K562 (cell line): ENCODE data around the gene SRI. TPM values are rescaled to one million over a fixed set of nuclear protein-coding genes. Genes with fewer than 3 reads are reported as not detected.

Experiments used
- CSDE1 ChIP-seq, 2 experiments: fragments of 450-650 bp; IDR thresholded peaks; 2 replicates each; pipeline ENCODE4 v1.6.1; 2016; ENCODE audit warnings: mild to moderate bottlenecking in 1 of 2
- KHSRP ChIP-seq: fragments of 450-650 bp; IDR thresholded peaks from 2 replicates; pipeline ENCODE4 v1.6.1; 2017
- MXI1 ChIP-seq: IDR thresholded peaks from 2 replicates; pipeline ENCODE4 v1.6.1; 2011; ENCODE audit warnings: low read depth, mild to moderate bottlenecking, improper control_type of control experiment, low read length
- NONO ChIP-seq, 2 experiments: fragments of 200-400 bp in 1 of 2; fragments of 450-650 bp in 1 of 2; formaldehyde crosslinking in 1 of 2; IDR thresholded peaks; 2 replicates each; pipeline ENCODE4 v1.6.1; 2017; ENCODE audit warnings: low read depth in 2 of 2, mild to moderate bottlenecking in 2 of 2, moderate library complexity in 2 of 2, low read length in 1 of 2
- ZNF24 ChIP-seq: fragments of 450-650 bp; IDR thresholded peaks from 2 replicates; pipeline ENCODE4 v1.6.1; 2016
- ZNF436 ChIP-seq: fragments of 250-450, 450-650 bp; sonication (Bioruptor Pico); formaldehyde crosslinking; IDR thresholded peaks from 2 replicates; pipeline ENCODE4 v1.7.0; 2020; ENCODE audit warnings: mild to moderate bottlenecking
- ZNF609 ChIP-seq: sonication (generic); formaldehyde crosslinking; IDR thresholded peaks from 2 replicates; pipeline ENCODE4 v1.8.1; 2023; ENCODE audit warnings: missing genetic modification reagents, mild to moderate bottlenecking, borderline replicate concordance
- polyA plus RNA-seq, 8 experiments: library from polyadenylated mRNA; depleted of rRNA in 4 of 8; stranded (reverse) in 5 of 8; unstranded in 3 of 8; fragments of >200 nt; fragmentation: Nextera tagmentation in 2 of 8; fragmentation: Illumina TruSeq in 1 of 8; extraction: Ambion mirVana in 2 of 8; extraction: Trizol in 1 of 8; gene quantifications; 2 replicates each; pipeline versions ENCODE4 v1.2.1 to v1.2.3, GENCODE V29; 2011 to 2014; ENCODE audit warnings: inconsistent platforms in 1 of 8, missing spikeins in 1 of 8
- total RNA-seq, 7 experiments: library from RNA; depleted of rRNA in 6 of 7; stranded (reverse); fragments of >200 nt in 6 of 7; fragmentation: Illumina TruSeq in 2 of 7; extraction: Trizol in 2 of 7; gene quantifications; 2 replicates each; pipeline versions ENCODE4 v1.2.1 to v1.2.3, GENCODE V29; 2011 to 2021; ENCODE audit warnings: low replicate concordance in 1 of 7

Gene SRI
- total and polyA plus RNA-seq, 9 of the 15 experiments (the other 6 are each of a cell fraction or from before 2014, with no cell fraction given), result 56.4 to 158 (median 119) TPM

GRCh38 chr7:88204525-88205110 lies 15.2 kb downstream of the SRI start (continued):
- TF ChIP-seq ZNF609 (CRISPR knock-in tag) (no peak), KHSRP (no peak), CSDE1 (IDR thresholded peaks at IDR 0.05) (no peak), ZNF24 (no peak), MXI1 (no peak), ZNF436 (CRISPR knock-in tag) (no peak), NONO (IDR thresholded peaks at IDR 0.05; ENCODE audit: low read depth in 2 of 2, low read length in 1 of 2) (no peak)
- TF ChIP-seq, all 486 proteins: peak for 35
